ENCODE measurements around the gene PLCD3.
"Not testable (repeated sequence)": the region's sequence is repeated elsewhere in the genome, so short reads cannot be mapped to it uniquely, and the experiment has no call there.

The PLCD3 gene

DNA sequence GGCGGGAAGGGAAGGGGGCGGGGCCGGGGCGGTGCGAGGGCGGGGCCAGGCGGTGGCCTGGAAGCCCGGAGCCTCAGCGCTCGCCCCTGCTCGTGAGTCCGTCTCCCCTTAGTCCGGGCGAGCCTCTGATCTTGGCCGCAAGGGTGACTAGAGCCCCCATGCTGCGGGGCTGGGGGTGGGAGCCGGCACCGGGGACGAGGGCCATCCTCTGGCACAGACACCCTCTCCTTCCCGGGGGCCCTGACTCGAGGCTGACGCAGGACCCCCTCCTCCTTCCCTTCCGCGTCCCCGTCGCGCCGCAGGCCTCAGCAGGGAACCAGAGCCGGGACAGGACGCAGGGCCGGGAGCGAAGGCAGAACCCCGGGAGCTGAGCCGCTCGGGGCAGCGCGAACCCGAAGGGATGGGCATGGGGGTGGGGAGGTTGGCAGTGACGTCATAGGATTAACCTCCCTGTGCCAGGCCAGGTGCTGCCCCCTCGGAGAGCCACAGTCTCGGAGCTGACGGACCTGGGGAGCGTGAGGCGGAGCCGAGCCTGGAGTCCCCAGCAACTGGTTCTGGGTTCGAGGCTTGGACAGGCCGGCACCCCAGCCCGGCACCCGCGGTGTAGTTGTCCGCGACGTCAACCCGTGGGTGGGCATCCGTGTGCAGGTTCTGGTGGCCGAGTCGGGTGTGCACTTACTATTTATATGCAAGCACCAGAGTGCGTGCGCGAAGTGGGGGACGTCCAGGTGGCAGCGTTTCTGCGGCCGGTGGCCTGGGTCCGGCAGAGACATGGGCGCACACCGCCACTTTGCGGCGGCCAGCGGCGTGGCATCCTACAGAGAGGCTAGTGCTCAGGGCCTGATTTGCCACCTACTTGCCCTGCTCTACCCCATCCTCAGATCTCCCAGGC is 503 bp upstream of the PLCD3 start:
- DNase-seq (ENCODE audit: low read depth): peak; percentile 18

DNA sequence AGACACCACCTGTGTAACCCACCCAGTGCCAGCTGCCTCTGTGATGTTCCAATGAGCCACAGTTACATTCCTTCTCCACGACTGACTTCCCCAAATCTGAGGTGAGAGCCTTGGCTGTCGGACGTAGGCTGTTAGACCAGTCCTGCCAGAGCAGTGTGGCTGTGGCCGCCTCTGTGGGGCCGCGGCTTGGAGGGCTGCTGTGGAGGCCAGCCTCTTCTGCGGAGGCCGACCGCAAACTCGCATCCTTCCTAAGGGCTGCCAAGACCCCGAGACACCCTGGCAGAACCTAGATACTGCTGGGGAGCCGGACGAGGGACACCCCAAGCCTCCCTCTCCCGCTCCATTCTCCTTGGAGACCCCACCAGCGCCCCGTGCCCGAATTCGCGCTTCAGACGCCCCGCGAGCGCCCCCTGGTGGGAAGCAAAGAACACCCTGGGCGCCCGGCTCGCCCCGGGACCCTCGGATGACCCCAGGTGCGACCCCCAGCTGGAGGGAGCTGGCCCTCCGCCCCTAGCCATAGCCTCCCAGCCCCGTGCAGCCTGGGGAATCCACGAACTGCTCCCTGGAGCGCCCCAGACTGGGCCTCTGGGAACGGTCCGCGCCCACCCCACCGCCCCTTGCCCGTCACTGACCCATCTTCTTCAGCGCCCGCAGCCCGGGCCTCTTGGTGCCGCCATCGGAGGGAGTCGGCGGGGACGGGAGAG is 547 bp downstream of the PLCD3 start:
- no peak for DNase-seq (ENCODE audit: low read depth)

- DNase-seq (ENCODE audit: low read depth): no peak
These were observed 1.4 kb downstream of the PLCD3 start for GRCh38 chr17:45130681-45131615.

DNA sequence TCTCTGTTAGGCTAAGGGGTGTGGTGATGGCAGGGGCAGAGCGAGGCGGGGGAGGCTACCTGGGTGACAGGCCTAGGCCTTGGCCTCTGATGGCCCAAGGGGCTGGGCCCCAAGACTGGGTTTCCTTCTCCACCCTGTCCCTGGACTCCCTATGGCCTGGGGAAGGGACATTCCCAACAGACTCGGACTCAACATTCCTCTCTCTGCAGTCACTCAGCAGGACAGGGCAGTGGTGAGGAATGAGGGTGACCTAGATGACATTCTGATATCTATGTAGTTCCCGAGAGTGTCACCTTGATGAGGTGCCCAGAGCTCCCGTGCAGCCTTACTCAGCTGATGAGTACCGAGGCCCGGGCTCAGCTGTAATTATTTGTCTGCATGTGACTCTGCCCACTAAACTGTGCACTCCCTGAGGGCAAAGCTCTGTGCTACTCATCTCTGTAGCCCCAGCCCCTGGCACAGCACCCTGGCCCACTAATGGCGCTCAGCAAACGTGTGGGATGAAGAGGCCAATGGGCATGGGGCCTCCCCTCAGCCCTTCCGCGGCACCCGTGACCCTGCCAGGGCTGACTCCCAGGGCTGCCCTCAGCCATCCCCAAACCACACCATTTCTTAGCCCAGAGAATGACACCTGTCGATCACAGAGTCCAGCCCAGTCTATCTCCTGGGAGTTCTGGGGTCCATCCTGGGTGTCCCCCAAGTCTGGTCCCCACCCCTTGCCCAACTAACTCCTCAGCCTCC is 2.2 kb downstream of the PLCD3 start:
- no peak for DNase-seq (ENCODE audit: low read depth)

GRCh38 chr17:45129426-45129939 is 2.8 kb downstream of the PLCD3 start:
- DNase-seq (ENCODE audit: low read depth): no peak

- DNase-seq (ENCODE audit: low read depth): no peak
These were observed 3.3 kb downstream of the PLCD3 start for GRCh38 chr17:45128989-45129388.

DNA sequence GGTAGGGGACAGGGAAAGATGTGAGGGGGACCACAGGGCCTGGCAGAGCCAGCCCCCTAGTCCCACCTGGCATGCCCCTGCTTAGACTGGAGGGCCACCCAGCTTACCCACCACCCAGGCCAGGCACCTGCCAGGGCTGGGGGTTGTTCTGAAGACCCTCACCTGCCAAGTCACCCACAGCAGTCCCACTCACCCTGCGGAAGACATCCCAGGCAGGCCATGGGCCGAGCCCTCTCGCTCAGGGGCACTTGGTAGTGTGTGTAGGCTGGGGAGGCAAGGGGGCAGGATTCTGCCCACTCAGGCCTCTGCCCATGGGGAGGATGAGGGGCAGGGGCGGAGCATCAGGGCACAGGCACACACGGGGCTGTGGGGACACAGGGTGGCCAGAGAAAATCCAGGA is 4.0 kb downstream of the PLCD3 start:
- DNase-seq (ENCODE audit: low read depth): no peak

DNA sequence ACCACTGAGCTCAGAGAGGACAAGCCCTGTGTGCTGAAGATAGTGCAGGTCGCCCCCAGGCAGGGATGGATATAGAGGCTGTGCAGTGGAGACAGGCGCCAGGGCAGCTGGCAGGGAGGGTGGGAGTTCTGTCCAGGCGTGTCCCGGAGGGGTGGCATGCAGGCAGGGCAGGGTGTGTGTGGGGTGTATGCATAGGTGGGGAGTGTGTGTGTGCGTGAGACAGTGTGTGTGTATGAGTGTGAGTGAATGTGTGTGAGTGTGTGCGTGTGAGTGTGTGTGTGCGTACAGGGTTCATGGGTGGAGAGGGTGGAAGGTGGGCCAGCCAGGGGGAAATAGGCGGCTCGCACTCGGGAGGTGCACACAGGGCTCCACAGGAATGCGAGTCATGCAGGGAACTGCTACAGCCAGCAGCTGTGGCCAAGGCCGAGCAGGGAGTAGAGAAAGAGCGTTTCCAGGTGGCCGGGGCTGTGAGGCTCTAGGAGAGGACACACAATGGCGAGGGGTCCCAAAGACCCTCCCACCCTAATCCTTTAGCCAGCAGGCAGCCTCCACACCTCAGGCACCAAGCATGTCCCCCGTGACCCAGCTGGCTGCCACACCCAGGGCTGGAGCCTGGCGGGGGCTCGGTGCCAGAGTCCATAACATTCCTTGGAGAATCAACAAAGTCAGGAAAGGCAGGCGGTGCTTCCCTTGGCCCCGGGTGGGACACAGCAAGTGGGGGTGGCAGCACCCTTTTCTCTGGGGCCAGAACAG is 4.6 kb downstream of the PLCD3 start:
- DNase-seq (ENCODE audit: low read depth): no peak

GRCh38 chr17:45127207-45127547 is 5.1 kb downstream of the PLCD3 start:
- no peak for DNase-seq (ENCODE audit: low read depth)

DNA sequence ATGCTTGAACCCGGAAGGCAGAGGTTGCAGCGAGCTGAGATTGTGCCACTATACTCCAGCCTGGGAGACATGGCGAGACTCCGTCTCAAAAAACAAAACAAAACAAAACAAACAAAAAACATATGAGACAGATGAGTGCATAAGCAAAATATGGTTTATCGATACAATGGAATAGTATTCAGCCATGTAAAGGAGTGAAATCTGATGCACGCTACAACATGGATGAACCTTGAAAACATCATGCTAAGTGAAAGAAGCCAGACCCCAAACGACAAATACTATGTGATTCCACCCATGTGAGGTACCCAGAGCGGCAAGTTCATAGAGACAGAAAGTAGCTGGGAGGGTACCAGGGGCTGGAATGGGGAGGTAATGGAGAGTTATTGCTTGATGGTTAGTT is 6.8 kb downstream of the PLCD3 start:
- no peak for DNase-seq (ENCODE audit: low read depth)

DNA sequence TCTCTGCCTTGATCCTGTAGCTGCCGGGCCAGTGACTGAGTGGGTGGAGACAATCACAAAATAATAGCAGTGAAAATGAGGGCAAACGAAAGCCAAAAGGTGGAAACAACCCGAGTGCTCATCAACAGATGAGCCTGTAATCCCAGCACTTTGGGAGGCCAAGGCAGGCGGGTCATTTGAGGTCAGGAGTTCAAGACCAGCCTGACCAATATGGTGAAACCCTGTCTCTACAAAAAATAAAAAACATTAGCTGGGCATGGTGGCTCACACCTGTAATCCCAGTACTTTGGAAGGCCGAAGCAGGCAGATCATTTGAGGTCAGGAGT is 7.6 kb downstream of the PLCD3 start:
- not testable (repeated sequence) for DNase-seq (ENCODE audit: low read depth)

DNA sequence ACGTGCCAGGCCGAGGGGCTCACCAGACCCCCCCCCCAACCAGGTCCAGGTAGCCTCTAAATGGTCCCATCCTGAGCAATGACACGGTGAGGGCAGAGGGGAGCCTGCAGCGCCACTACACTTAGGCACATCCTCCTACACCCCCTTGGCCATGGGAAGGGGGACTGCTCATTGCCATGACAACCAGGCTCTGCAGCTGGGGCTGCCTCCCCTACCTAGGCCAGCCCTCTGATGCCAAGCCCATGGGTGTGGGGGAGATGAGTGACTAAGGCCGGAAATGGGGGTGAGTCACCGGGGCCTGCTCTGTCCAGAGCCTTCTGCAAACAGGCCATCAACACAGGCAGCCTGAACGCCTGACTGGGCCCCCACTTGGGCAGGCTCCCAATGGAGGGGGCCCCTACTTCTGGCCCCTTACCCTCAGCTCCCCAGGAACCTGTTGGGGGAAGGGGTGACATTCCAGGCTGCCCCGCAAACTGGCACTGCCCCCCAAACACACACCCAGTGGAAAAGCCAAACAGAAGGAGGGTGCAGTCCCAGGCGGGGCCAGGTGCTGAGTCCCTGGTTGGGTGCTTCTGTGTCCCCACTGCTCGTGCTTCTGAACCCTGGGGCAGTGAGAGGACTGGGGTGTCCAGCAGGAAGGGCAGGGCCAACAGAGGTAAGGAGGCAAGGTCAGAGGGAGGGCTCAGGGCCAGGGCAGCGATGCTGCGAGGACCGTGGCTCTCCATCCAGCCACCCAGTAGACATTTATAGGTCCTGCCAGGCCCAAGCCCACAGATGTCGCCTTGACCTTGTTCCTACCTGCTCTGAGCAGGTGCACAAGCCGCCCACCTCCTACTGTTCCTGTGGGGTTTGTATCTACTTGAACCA is 8.2 kb downstream of the PLCD3 start:
- DNase-seq (ENCODE audit: low read depth): no peak

GRCh38 chr17:45123076-45123770 is 9.1 kb downstream of the PLCD3 start:
- no peak for DNase-seq (ENCODE audit: low read depth)

- no peak for DNase-seq (ENCODE audit: low read depth)
These were observed 11.3 kb downstream of the PLCD3 start for GRCh38 chr17:45121055-45121454.

DNA sequence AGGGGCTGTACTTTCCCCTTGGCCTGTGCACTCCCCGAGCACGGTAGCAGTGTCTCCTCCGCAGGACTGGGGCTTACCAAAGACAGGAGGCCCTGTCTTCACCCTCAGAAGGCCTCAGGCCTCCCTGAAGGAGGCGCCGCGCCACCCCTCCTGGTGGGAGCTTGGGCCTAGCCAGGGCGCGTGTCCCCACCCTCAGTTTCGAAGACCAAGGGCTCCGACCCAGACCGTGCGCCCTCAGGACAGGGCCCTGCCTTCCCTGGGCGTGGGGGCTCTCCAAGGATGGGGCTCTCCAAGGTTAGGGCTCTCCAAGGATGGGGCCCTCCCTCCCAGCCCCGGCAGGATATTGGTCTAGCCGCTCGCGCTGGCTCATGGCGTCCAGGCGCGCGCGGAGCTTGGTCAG is 11.8 kb downstream of the PLCD3 start:
- no peak for DNase-seq (ENCODE audit: low read depth)

GRCh38 chr17:45119964-45120363 is 12.4 kb downstream of the PLCD3 start:
- no peak for DNase-seq (ENCODE audit: low read depth)

GRCh38 chr17:45118691-45119090 is 13.6 kb downstream of the PLCD3 start:
- DNase-seq (ENCODE audit: low read depth): no peak

- no peak for DNase-seq (ENCODE audit: low read depth)
These were observed 14.3 kb downstream of the PLCD3 start for GRCh38 chr17:45117848-45118646.

Data from stimulated activated CD8-positive, alpha-beta memory T cell treated with anti-CD3 and anti-CD28 coated beads, Interleukin-12 subunit alpha, Interleukin-12 subunit beta, amount 100 ng/mL, for 1 hour (primary cell).